K562 (cell line): ENCODE results near the gene CXCL14. TPM values are rescaled to one million over a fixed set of nuclear protein-coding genes. Genes with fewer than 3 reads are reported as not detected.

ENCODE experiments used
- ATAC-seq: fragments of 200-7000 bp; cut with Tn5 transposase; 3 replicates; pipeline ENCODE4 v1.9.1; 2020; ENCODE audit warnings: moderate library complexity
- BruUV-seq: library from RNA; stranded (reverse); fragments of 400-500 nt; replicated peaks from 2 replicates; lab custom pipeline; 2021; lab: Mats Ljungman, UMichigan
- CTCF ChIA-PET: fragments of 300-600 bp; formaldehyde crosslinking; extraction: SDS; loops from one replicate; lab custom pipeline; 2021; ENCODE audit warnings: low intra/inter-chr PET ratio; lab: Yijun Ruan, JAX
- POLR2A ChIA-PET: fragments of 300-600, 350-650 bp; sonication (Branson Sonifier 250); formaldehyde crosslinking; extraction: SDS; loops from one replicate; lab custom pipeline; 2021; ENCODE audit warnings: antibody characterized with exemption, inconsistent platforms; lab: Yijun Ruan, JAX
- DNase-seq, 4 experiments: peaks; one replicate each; pipeline versions ENCODE4 v3.0.0 to v3.0.0-alpha.2; 2011 to 2018; ENCODE audit warnings: low spot score in 3 of 4, mixed read lengths in 3 of 4; ENCODE audit errors: extremely low read depth in 1 of 4
- FAIRE-seq: peaks from 2 replicates; lab custom pipeline; 2011; peaks lifted over from hg19 to GRCh38; lab: Jason Lieb, UNC
- H2AFZ ChIP-seq: 2 replicates; pipeline ENCODE4 v1.6.0; 2011; ENCODE audit warnings: low read depth, low read length, control low read depth, inconsistent platforms
- H3K27ac ChIP-seq: fragments of 200-600 bp; 3 replicates; pipeline ENCODE4 v1.8.0; 2011; ENCODE audit warnings: low read depth, mild to moderate bottlenecking, control low read depth, inconsistent platforms, low read length, moderate library complexity, mixed read lengths; ENCODE audit errors: extremely low read depth
- H3K27me3 ChIP-seq, 2 experiments: fragments of 300-600 bp in 1 of 2; 2 replicates in 1 of 2; 3 replicates in 1 of 2; pipeline versions ENCODE4 v1.6.0 to v1.8.0; 2011; ENCODE audit warnings: inconsistent platforms in 2 of 2, low read length in 2 of 2, mild to moderate bottlenecking in 1 of 2, mixed read lengths in 1 of 2, moderate library complexity in 1 of 2; ENCODE audit not compliant: control insufficient read depth in 2 of 2, insufficient read depth in 2 of 2
- H3K36me3 ChIP-seq: fragments of 300-600 bp; 3 replicates; pipeline ENCODE4 v1.8.0; 2011; ENCODE audit warnings: mild to moderate bottlenecking, low read length, inconsistent platforms; ENCODE audit not compliant: control insufficient read depth, insufficient read depth
- H3K4me1 ChIP-seq, 2 experiments: fragments of 200-600 bp in 1 of 2; replicated peaks in 1 of 2; 2 replicates in 1 of 2; 3 replicates in 1 of 2; pipeline versions ENCODE4 v1.5.1 to v1.8.0; 2011; ENCODE audit warnings: inconsistent platforms in 2 of 2, low read length in 2 of 2, mild to moderate bottlenecking in 1 of 2, mixed read lengths in 1 of 2, moderate library complexity in 1 of 2; ENCODE audit not compliant: control insufficient read depth in 2 of 2, insufficient read depth in 2 of 2
- H3K4me2 ChIP-seq: 2 replicates; pipeline ENCODE4 v1.6.1; 2011; ENCODE audit warnings: low read length, control low read depth, inconsistent platforms, mixed read lengths; ENCODE audit not compliant: insufficient read depth
- H3K4me3 ChIP-seq: fragments of 200-600 bp; sonication (generic), shearing (Covaris generic); 2 replicates; pipeline ENCODE4 v1.5.1; 2016; ENCODE audit warnings: control low read depth, inconsistent platforms
- H3K79me2 ChIP-seq: fragments of 200-600 bp; 3 replicates; pipeline ENCODE4 v1.8.0; 2011; ENCODE audit warnings: low read length, inconsistent platforms; ENCODE audit not compliant: control insufficient read depth, insufficient read depth
- H3K9ac ChIP-seq, 2 experiments: 2 replicates each; pipeline versions ENCODE4 v1.6.0 to v1.6.1; 2011; ENCODE audit warnings: low read depth in 2 of 2, low read length in 2 of 2, control low read depth in 1 of 2, inconsistent platforms in 1 of 2, mild to moderate bottlenecking in 1 of 2, mixed read lengths in 1 of 2; ENCODE audit not compliant: insufficient read depth in 1 of 2
- H3K9me1 ChIP-seq: one replicate; pipeline ENCODE4 v1.6.0; 2011; ENCODE audit warnings: inconsistent platforms, mild to moderate bottlenecking, low read length, moderate library complexity; ENCODE audit not compliant: control insufficient read depth, insufficient read depth
- H3K9me3 ChIP-seq: replicated peaks from 2 replicates; pipeline ENCODE4 v1.5.1; 2011; ENCODE audit warnings: low read depth, low read length, inconsistent platforms; ENCODE audit not compliant: control insufficient read depth, insufficient read depth
- H4K20me1 ChIP-seq: replicated peaks from 2 replicates; pipeline ENCODE4 v1.6.1; 2011; ENCODE audit warnings: low read length, inconsistent platforms, mixed read lengths; ENCODE audit not compliant: control insufficient read depth, insufficient read depth
- DACH1 ChIP-seq: fragments of 450-650 bp; IDR thresholded peaks from 2 replicates; pipeline ENCODE4 v1.6.1; 2018; ENCODE audit not compliant: partially characterized antibody
- LCOR ChIP-seq: sonication (generic); formaldehyde crosslinking; IDR thresholded peaks from 2 replicates; pipeline ENCODE4 v1.8.0; 2022; ENCODE audit warnings: mild to moderate bottlenecking, missing genetic modification reagents
- TFAP4 ChIP-seq: sonication (generic); formaldehyde crosslinking; IDR thresholded peaks from 2 replicates; pipeline ENCODE4 v1.8.0; 2022; ENCODE audit warnings: missing genetic modification reagents, mild to moderate bottlenecking, moderate library complexity, borderline replicate concordance
- ZNF224 ChIP-seq: sonication (generic); formaldehyde crosslinking; IDR thresholded peaks from 2 replicates; pipeline ENCODE4 v1.8.0; 2022; ENCODE audit warnings: mild to moderate bottlenecking, missing genetic modification reagents
- ZNF311 ChIP-seq: fragments of 250-450 bp; sonication (Bioruptor Pico); IDR thresholded peaks from 2 replicates; pipeline ENCODE4 v1.4.0; 2020; ENCODE audit warnings: mild to moderate bottlenecking, moderate library complexity
- ZNF766 ChIP-seq: fragments of 200-800 bp; sonication (Bioruptor generic); conservative IDR thresholded peaks from 2 replicates; pipeline ENCODE4 v1.6.1; 2016; ENCODE audit warnings: missing genetic modification characterization, missing compliant biosample characterization
- WGBS: fragments of 100-300 bp; shearing (Covaris generic); methylation state at CpG from one replicate; pipeline ENCODE4 v1.1.6; 2016; ENCODE audit warnings: low coverage, mixed read lengths; ENCODE audit not compliant: insufficient coverage; ENCODE audit errors: missing lambda C conversion rate; 5-methylcytosine and 5-hydroxymethylcytosine counted together
- in situ Hi-C: fragments of 300-500 bp; cut with MboI; formaldehyde crosslinking; loops from 4 replicates; pipeline ENCODE4 v1.15.0; 2018; ENCODE audit warnings: inconsistent platforms, mixed read lengths
- intact Hi-C: fragments of 100-400 bp; cut with micrococcal nuclease; formaldehyde crosslinking; loops from 2 replicates; pipeline ENCODE4 v1.14.2; 2022
- polyA plus RNA-seq, 8 experiments: library from polyadenylated mRNA; depleted of rRNA in 4 of 8; stranded (reverse) in 5 of 8; unstranded in 3 of 8; fragments of >200 nt; fragmentation: Nextera tagmentation in 2 of 8; fragmentation: Illumina TruSeq in 1 of 8; extraction: Ambion mirVana in 2 of 8; extraction: Trizol in 1 of 8; gene quantifications; 2 replicates each; pipeline versions ENCODE4 v1.2.1 to v1.2.3, GENCODE V29; 2011 to 2014; ENCODE audit warnings: inconsistent platforms in 1 of 8, missing spikeins in 1 of 8
- total RNA-seq, 7 experiments: library from RNA; depleted of rRNA in 6 of 7; stranded (reverse); fragments of >200 nt in 6 of 7; fragmentation: Illumina TruSeq in 2 of 7; extraction: Trizol in 2 of 7; gene quantifications; 2 replicates each; pipeline versions ENCODE4 v1.2.1 to v1.2.3, GENCODE V29; 2011 to 2021; ENCODE audit warnings: low replicate concordance in 1 of 7

CXCL14 gene
- total and polyA plus RNA-seq, 9 of the 15 experiments (the other 6 are each of a cell fraction or from before 2014, with no cell fraction given) = not detected

GRCh38 chr5:135582099-135582781 lies 3.4 kb upstream of the CXCL14 start:
- TF ChIP-seq TFAP4 (no peak), DACH1 (no peak), ZNF766 (CRISPR knock-in tag) (no peak), LCOR (CRISPR knock-in tag) (no peak), ZNF311 (CRISPR knock-in tag) (no peak), ZNF224 (CRISPR knock-in tag) (no peak)
- TF ChIP-seq, all 486 proteins: peak for 0
- ChIA-PET POLR2A (no interaction called here), CTCF (no interaction called here)
- Histone ChIP-seq H3K4me2 (no peak overlapping the region), H3K4me1 (peaks cover 0 to 11% of the 10 kb centered on the region in 2 experiments; a peak in 1 of 5 replicates), H3K9me3 (no peaks in the 10 kb centered on the region), H2AFZ (no peak overlapping the region), H3K27me3 (peaks cover 2 to 59% of the 10 kb centered on the region in 2 experiments; a peak in 4 of 5 replicates), H3K27ac (no peak overlapping the region), H3K36me3 (no peaks in the 10 kb centered on the region), H3K9me1 (no peaks in the 10 kb centered on the region), H3K9ac (peak overlapping the region in 1 of 2 experiments; percentile 66; a peak in 1 of 4 replicates), H3K4me3 (no peak overlapping the region), H3K79me2 (no peaks in the 10 kb centered on the region), H4K20me1 (no peaks in the 10 kb centered on the region)
- 2% methylated on average over 6 of the region's 6 CpGs for WGBS
- DNase-seq (no peak), ATAC-seq (peak; percentile 35; the same call in 2 of the 3 replicates), FAIRE-seq (no peak)
- intact Hi-C loops = no loop called here
- no TSS peak for BruUV-seq
- in situ Hi-C loops = no loop called here
